ENCODE measurements around the gene ETHE1. TPM values are rescaled to one million over a fixed set of nuclear protein-coding genes. Genes with fewer than 3 reads are reported as not detected.

Gene ETHE1
- total and polyA plus RNA-seq, 2 donors (not counting 1 experiment from before 2014, with no cell fraction given) = 16.0 to 39.4 TPM

DNA sequence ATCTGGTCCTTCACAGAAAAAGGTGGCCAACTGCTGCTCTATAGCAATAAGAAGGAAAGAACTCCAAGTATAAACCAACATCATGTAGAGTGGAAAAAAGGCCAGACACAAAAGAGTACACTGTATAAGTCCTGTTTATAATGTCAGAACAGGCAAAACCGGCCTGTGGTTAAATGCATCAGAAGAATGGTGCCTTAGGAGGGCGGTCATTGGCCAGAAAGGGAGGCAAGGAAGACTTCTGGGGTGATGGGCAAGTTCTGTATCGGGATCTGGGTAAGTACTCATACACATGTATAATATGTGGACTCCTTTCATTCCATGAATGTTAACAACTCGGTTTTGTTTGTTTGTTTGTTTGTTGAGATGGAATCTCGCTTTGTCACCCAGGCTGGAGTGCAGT is 4.1 kb downstream of the ETHE1 start:
- no peaks in the 10 kb centered on the region for H3K27me3 Mint-ChIP-seq
- ChIA-PET POLR2A (no interaction called here), CTCF (interaction anchor here (0.8 to 14.1 kb wide), 8 partner anchors 10 to 96 kb away, joined by 3 to 644 read pairs (median 5); partner anchors contain the start of gene ZNF575)
- Histone ChIP-seq H3K4me2 (replicated peaks; ENCODE audit: low read depth, low read length, poor library complexity, severe bottlenecking) (no peak overlapping the region), H3K27me3 (replicated peaks in 1 of 4; ENCODE audit: control extremely low read depth in 1 of 4, control insufficient read depth in 3 of 4, insufficient read depth in 4 of 4, low read length in 3 of 4) (no peaks in the 10 kb centered on the region), H4K20me1 (ENCODE audit: control insufficient read depth, insufficient read depth, low read length, poor library complexity, severe bottlenecking) (no peaks in the 10 kb centered on the region), H3K27ac (ENCODE audit: low read length in 2 of 2) (no peak overlapping the region), H3K9ac (ENCODE audit: low read length) (no peak overlapping the region), H3K36me3 (replicated peaks in 1 of 2; ENCODE audit: control extremely low read depth in 1 of 2, control insufficient read depth in 1 of 2, extremely low read depth in 1 of 2, insufficient read depth in 2 of 2, low read length in 1 of 2) (no peaks in the 10 kb centered on the region), H3K4me3 (ENCODE audit: control extremely low read depth in 1 of 5, extremely low read depth in 1 of 5, insufficient read depth in 1 of 5, low read depth in 2 of 5, low read length in 4 of 5) (no peak overlapping the region), H3K4me1 (ENCODE audit: control insufficient read depth in 2 of 2, insufficient read depth in 2 of 2, low read length in 2 of 2) (peaks cover 30 to 46% of the 10 kb centered on the region in 2 donors), H3K9me3 (ENCODE audit: control extremely low read depth in 1 of 3, control insufficient read depth in 2 of 3, insufficient read depth in 1 of 3, low read length in 2 of 3) (no peaks in the 10 kb centered on the region), H2AFZ (ENCODE audit: insufficient read depth, low read depth, low read length, poor library complexity, severe bottlenecking) (no peak overlapping the region), H3K79me2 (ENCODE audit: control insufficient read depth, insufficient read depth, low read length) (peaks cover 11% of the 10 kb centered on the region)
- DNase-seq (no peak), ATAC-seq (ENCODE audit: low read depth) (no peak)
- no peak overlapping the region for H3K4me3 Mint-ChIP-seq
- H3K27ac Mint-ChIP-seq = no peak overlapping the region
- H3K4me1 Mint-ChIP-seq = peaks cover 39% of the 10 kb centered on the region
- no CpG with 5 or more reads among the region's 5 CpGs for WGBS (ENCODE audit: insufficient coverage)
- intact Hi-C loops (cut with micrococcal nuclease) = no loop called here
- no peaks in the 10 kb centered on the region for H3K9me3 Mint-ChIP-seq (ENCODE audit: insufficient read depth)
- TF ChIP-seq, protein P1, sequence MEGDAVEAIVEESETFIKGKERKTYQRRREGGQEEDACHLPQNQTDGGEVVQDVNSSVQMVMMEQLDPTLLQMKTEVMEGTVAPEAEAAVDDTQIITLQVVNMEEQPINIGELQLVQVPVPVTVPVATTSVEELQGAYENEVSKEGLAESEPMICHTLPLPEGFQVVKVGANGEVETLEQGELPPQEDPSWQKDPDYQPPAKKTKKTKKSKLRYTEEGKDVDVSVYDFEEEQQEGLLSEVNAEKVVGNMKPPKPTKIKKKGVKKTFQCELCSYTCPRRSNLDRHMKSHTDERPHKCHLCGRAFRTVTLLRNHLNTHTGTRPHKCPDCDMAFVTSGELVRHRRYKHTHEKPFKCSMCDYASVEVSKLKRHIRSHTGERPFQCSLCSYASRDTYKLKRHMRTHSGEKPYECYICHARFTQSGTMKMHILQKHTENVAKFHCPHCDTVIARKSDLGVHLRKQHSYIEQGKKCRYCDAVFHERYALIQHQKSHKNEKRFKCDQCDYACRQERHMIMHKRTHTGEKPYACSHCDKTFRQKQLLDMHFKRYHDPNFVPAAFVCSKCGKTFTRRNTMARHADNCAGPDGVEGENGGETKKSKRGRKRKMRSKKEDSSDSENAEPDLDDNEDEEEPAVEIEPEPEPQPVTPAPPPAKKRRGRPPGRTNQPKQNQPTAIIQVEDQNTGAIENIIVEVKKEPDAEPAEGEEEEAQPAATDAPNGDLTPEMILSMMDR (IDR thresholded peaks at IDR 0.05) = no peak
- no peak for TF ChIP-seq EZH2 (IDR thresholded peaks at IDR 0.05; ENCODE audit: borderline replicate concordance, insufficient read depth, low read depth, low read length, poor library complexity, severe bottlenecking)

DNA sequence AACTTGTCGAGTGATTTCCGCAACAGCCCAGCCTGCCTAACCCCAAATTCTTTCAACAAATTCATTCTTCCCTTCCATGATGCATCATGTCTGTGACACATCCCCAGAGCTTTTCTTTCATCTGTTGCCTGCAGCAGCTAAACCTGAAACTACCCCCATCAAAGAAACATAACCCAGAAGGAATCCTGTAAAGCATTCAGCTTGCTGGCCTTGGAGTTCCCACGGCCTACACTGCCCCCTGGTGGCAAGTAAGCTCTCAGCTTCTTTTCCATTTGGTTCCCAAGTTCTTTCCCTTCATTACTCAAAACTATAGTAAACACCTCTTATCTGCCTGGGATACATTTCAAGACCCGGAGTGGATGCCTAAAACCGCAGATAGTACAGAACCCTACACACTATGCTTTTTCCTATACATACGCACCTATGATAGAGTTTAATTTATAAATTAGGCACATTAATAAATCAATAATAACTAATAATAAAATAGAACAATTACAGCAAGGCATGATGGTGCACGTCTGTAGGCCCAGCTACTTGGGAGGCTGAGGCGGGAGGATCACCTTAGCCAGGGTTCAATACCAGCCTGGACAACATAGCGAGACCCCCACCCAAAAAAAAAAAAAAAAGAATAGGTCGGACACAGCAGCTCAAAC is 7.4 kb downstream of the ETHE1 start:
- DNase-seq (peak; percentile 87), ATAC-seq (ENCODE audit: low read depth) (peak; percentile 59)
- ChIA-PET POLR2A (interaction anchor here (1.2 to 2.5 kb wide), 5 partner anchors 13 to 80 kb away, joined by 3 to 18 read pairs (median 7); partner anchors contain the start of genes PHLDB3, XRCC1 and ZNF575), CTCF (interaction anchor here (0.6 to 14.1 kb wide), 31 partner anchors 9 to 596 kb away, joined by 3 to 644 read pairs (median 5); partner anchors contain the start of genes IRGQ, PHLDB3 and ZNF575)
- Histone ChIP-seq H3K4me2 (replicated peaks; ENCODE audit: low read depth, low read length, poor library complexity, severe bottlenecking) (peak overlapping the region; percentile 42), H3K27ac (ENCODE audit: low read length in 2 of 2) (no peak overlapping the region), H3K36me3 (replicated peaks in 1 of 2; ENCODE audit: control extremely low read depth in 1 of 2, control insufficient read depth in 1 of 2, extremely low read depth in 1 of 2, insufficient read depth in 2 of 2, low read length in 1 of 2) (no peaks in the 10 kb centered on the region), H3K4me3 (ENCODE audit: control extremely low read depth in 1 of 5, extremely low read depth in 1 of 5, insufficient read depth in 1 of 5, low read depth in 2 of 5, low read length in 4 of 5) (no peak overlapping the region), H3K79me2 (ENCODE audit: control insufficient read depth, insufficient read depth, low read length) (no peaks in the 10 kb centered on the region), H3K9me3 (ENCODE audit: control extremely low read depth in 1 of 3, control insufficient read depth in 2 of 3, insufficient read depth in 1 of 3, low read length in 2 of 3) (no peaks in the 10 kb centered on the region), H3K9ac (ENCODE audit: low read length) (no peak overlapping the region), H3K4me1 (ENCODE audit: control insufficient read depth in 2 of 2, insufficient read depth in 2 of 2, low read length in 2 of 2) (peaks cover 15 to 23% of the 10 kb centered on the region in 2 donors), H2AFZ (ENCODE audit: insufficient read depth, low read depth, low read length, poor library complexity, severe bottlenecking) (no peak overlapping the region), H3K27me3 (replicated peaks in 1 of 4; ENCODE audit: control extremely low read depth in 1 of 4, control insufficient read depth in 3 of 4, insufficient read depth in 4 of 4, low read length in 3 of 4) (no peaks in the 10 kb centered on the region), H4K20me1 (ENCODE audit: control insufficient read depth, insufficient read depth, low read length, poor library complexity, severe bottlenecking) (no peaks in the 10 kb centered on the region)
- Mint-ChIP-seq H3K9me3 (ENCODE audit: insufficient read depth) (no peaks in the 10 kb centered on the region), H3K4me3 (peak overlapping the region; percentile 57), H3K27ac (peak overlapping the region; percentile 87), H3K27me3 (no peaks in the 10 kb centered on the region), H3K4me1 (peaks cover 17% of the 10 kb centered on the region)
- intact Hi-C loops (cut with micrococcal nuclease) = loop anchor here (1.0 to 10.0 kb wide), 6 partner anchors 15 to 325 kb away; partner anchors contain the start of gene PHLDB3
- WGBS (ENCODE audit: insufficient coverage) = 64% methylated on average over 3 of the region's 10 CpGs
- no peak for TF ChIP-seq EZH2 (IDR thresholded peaks at IDR 0.05; ENCODE audit: borderline replicate concordance, insufficient read depth, low read depth, low read length, poor library complexity, severe bottlenecking)
- TF ChIP-seq, protein P1 (IDR thresholded peaks at IDR 0.05) = peak; percentile 93

Measured in B cell (primary cell).